GM18519 (cell line): ENCODE results near the gene THOC1.

Source experiments
- ATAC-seq: cut with Tn5 transposase; IDR thresholded peaks from one replicate; pipeline ENCODE4 v1.9.1; 2021; ENCODE audit warnings: mild to moderate bottlenecking, moderate library complexity; ENCODE audit not compliant: unreplicated experiment, low FRiP score

THOC1 gene

GRCh38 chr18:286515-287310 lies 18.9 kb upstream of the THOC1 start:
- no peak for ATAC-seq

GRCh38 chr18:285817-286216 lies 18.0 kb upstream of the THOC1 start:
- ATAC-seq = no peak

- no peak for ATAC-seq
Measured at GRCh38 chr18:275486-275885, 7.6 kb upstream of the THOC1 start.

- no peak for ATAC-seq
Measured at GRCh38 chr18:274313-274712, 6.5 kb upstream of the THOC1 start.

GRCh38 chr18:273525-273924 lies 5.7 kb upstream of the THOC1 start:
- no peak for ATAC-seq

GRCh38 chr18:272650-273049 lies 4.8 kb upstream of the THOC1 start:
- no peak for ATAC-seq

GRCh38 chr18:269480-270095 lies 1.7 kb upstream of the THOC1 start:
- ATAC-seq = no peak

- peak; percentile 2 for ATAC-seq
Measured at GRCh38 chr18:267380-267687, 513 bp downstream of the THOC1 start.

GRCh38 chr18:261398-262073 lies 6.3 kb downstream of the THOC1 start:
- no peak for ATAC-seq

GRCh38 chr18:260547-260946 lies 7.3 kb downstream of the THOC1 start:
- no peak for ATAC-seq

- ATAC-seq = no peak
Measured at GRCh38 chr18:255171-255570, 12.7 kb downstream of the THOC1 start.

- no peak for ATAC-seq
Measured at GRCh38 chr18:253121-253520, 14.7 kb downstream of the THOC1 start.

GRCh38 chr18:251572-251971 lies 16.3 kb downstream of the THOC1 start:
- ATAC-seq = no peak

- no peak for ATAC-seq
Measured at GRCh38 chr18:250685-251084, 17.2 kb downstream of the THOC1 start.

GRCh38 chr18:248053-248452 lies 19.8 kb downstream of the THOC1 start:
- ATAC-seq = no peak

- no peak for ATAC-seq
Measured at GRCh38 chr18:245282-245847, 22.5 kb downstream of the THOC1 start.

- ATAC-seq = no peak
Measured at GRCh38 chr18:240175-240574, 27.7 kb downstream of the THOC1 start.

GRCh38 chr18:231563-231962 lies 36.3 kb downstream of the THOC1 start:
- ATAC-seq = no peak

- ATAC-seq = no peak
Measured at GRCh38 chr18:228586-228985, 39.3 kb downstream of the THOC1 start.

GRCh38 chr18:227902-228301 lies 39.9 kb downstream of the THOC1 start:
- ATAC-seq = no peak

- ATAC-seq = no peak
Measured at GRCh38 chr18:227374-227773, 40.5 kb downstream of the THOC1 start.

GRCh38 chr18:225745-226144 lies 42.1 kb downstream of the THOC1 start:
- no peak for ATAC-seq
